Activated T-cell treated with anti-CD3 and anti-CD28 coated beads, Interleukin-2, amount 50 U/mL, for 4 hours (primary cell): Measurements from ENCODE around the gene OTOP3. TPM values are rescaled to one million over a fixed set of nuclear protein-coding genes. Genes with fewer than 3 reads are reported as not detected.
A peak's percentile ranks its signal among the peaks of the same experiment; 100 is the strongest.
"Not testable (repeated sequence)": the region's sequence is repeated elsewhere in the genome, so short reads cannot be mapped to it uniquely, and the experiment has no call there.

ENCODE experiments used
- ATAC-seq, 2 donors: fragments of 200-7000 bp; cut with Tn5 transposase; one replicate each; pipeline ENCODE4 v1.10.0; 2021
- DNase-seq: peaks from one replicate; pipeline ENCODE4 v3.0.0-alpha.2; 2020
- H3K27me3 Mint-ChIP-seq: one replicate; pipeline ENCODE4 v1.8.0; 2021; ENCODE audit warnings: low read depth, mixed read lengths
- H3K36me3 Mint-ChIP-seq: one replicate; pipeline ENCODE4 v1.8.0; 2022; ENCODE audit warnings: mixed read lengths; ENCODE audit not compliant: insufficient read depth
- H3K4me1 Mint-ChIP-seq: one replicate; pipeline ENCODE4 v1.8.0; 2021; ENCODE audit warnings: low read depth, mixed read lengths
- H3K4me3 Mint-ChIP-seq: one replicate; pipeline ENCODE4 v1.8.0; 2021; ENCODE audit warnings: mild to moderate bottlenecking, moderate library complexity, mixed read lengths
- H3K9me3 Mint-ChIP-seq: one replicate; pipeline ENCODE4 v1.8.0; 2021; ENCODE audit warnings: mixed read lengths
- total RNA-seq, 3 donors: library from RNA; stranded (reverse); gene quantifications; one replicate each; pipeline ENCODE4 v1.2.1, GENCODE V29; 2021

OTOP3 gene
- total RNA-seq, 3 donors from 2014 or later, result not detected

- Mint-ChIP-seq H3K9me3 (no peaks in the 10 kb centered on the region), H3K4me1 (peaks cover 8% of the 10 kb centered on the region), H3K27me3 (peaks cover 11% of the 10 kb centered on the region), H3K4me3 (peak overlapping the region; percentile 84), H3K36me3 (no peaks in the 10 kb centered on the region)
- no peak for DNase-seq
- ATAC-seq, result no peak
Observed at GRCh38 chr17:74971069-74971841, 35.6 kb downstream of the OTOP3 start.

GRCh38 chr17:74971842-74972106 is 36.1 kb downstream of the OTOP3 start:
- DNase-seq (no peak), ATAC-seq (no peak)
- peak overlapping the region; percentile 84 for H3K4me3 Mint-ChIP-seq
- peaks cover 8% of the 10 kb centered on the region for H3K4me1 Mint-ChIP-seq
- no peaks in the 10 kb centered on the region for H3K9me3 Mint-ChIP-seq
- no peaks in the 10 kb centered on the region for H3K36me3 Mint-ChIP-seq
- H3K27me3 Mint-ChIP-seq, result peaks cover 11% of the 10 kb centered on the region

GRCh38 chr17:74972107-74972972 is 36.6 kb downstream of the OTOP3 start, which contains the start of gene HID1:
Gene HID1 (minus strand): TSS chr17:74972759. CDS start chr17:74972656, 103 bp downstream.
- peaks cover 8% of the 10 kb centered on the region for H3K4me1 Mint-ChIP-seq
- peak; percentile 91 to 97 for ATAC-seq
- peak within 1 kb of the TSS; percentile 84 for H3K4me3 Mint-ChIP-seq
- peaks cover 11% of the 10 kb centered on the region for H3K27me3 Mint-ChIP-seq
- DNase-seq, result peak; percentile 83
- no peaks in the 10 kb centered on the region for H3K36me3 Mint-ChIP-seq
- no peaks in the 10 kb centered on the region for H3K9me3 Mint-ChIP-seq

GRCh38 chr17:74972973-74973328 is 37.3 kb downstream of the OTOP3 start:
- peaks cover 8% of the 10 kb centered on the region for H3K4me1 Mint-ChIP-seq
- H3K4me3 Mint-ChIP-seq, result peak overlapping the region; percentile 84
- DNase-seq, result no peak
- no peak for ATAC-seq
- H3K36me3 Mint-ChIP-seq, result no peaks in the 10 kb centered on the region
- H3K9me3 Mint-ChIP-seq, result no peaks in the 10 kb centered on the region
- peaks cover 11% of the 10 kb centered on the region for H3K27me3 Mint-ChIP-seq

- ATAC-seq (no peak), DNase-seq (no peak)
- Mint-ChIP-seq H3K27me3 (peaks cover 13% of the 10 kb centered on the region), H3K36me3 (no peaks in the 10 kb centered on the region), H3K4me1 (peaks cover 12% of the 10 kb centered on the region), H3K4me3 (no peak overlapping the region), H3K9me3 (no peaks in the 10 kb centered on the region)
Observed at GRCh38 chr17:74975943-74976342, 40.2 kb downstream of the OTOP3 start.

GRCh38 chr17:74977802-74978201 is 42.1 kb downstream of the OTOP3 start:
- peaks cover 9% of the 10 kb centered on the region for H3K27me3 Mint-ChIP-seq
- no peaks in the 10 kb centered on the region for H3K9me3 Mint-ChIP-seq
- H3K4me3 Mint-ChIP-seq, result no peak overlapping the region
- DNase-seq, result no peak
- H3K36me3 Mint-ChIP-seq, result no peaks in the 10 kb centered on the region
- ATAC-seq, result no peak
- H3K4me1 Mint-ChIP-seq, result peaks cover 17% of the 10 kb centered on the region

- ATAC-seq (no peak), DNase-seq (no peak)
- peaks cover 14% of the 10 kb centered on the region for H3K4me1 Mint-ChIP-seq
- H3K36me3 Mint-ChIP-seq, result no peaks in the 10 kb centered on the region
- no peak overlapping the region for H3K4me3 Mint-ChIP-seq
- H3K9me3 Mint-ChIP-seq, result no peaks in the 10 kb centered on the region
- peaks cover 5% of the 10 kb centered on the region for H3K27me3 Mint-ChIP-seq
Observed at GRCh38 chr17:74978240-74978639, 42.5 kb downstream of the OTOP3 start.

- Mint-ChIP-seq H3K4me3 (no peak overlapping the region), H3K36me3 (no peaks in the 10 kb centered on the region), H3K4me1 (peaks cover 14% of the 10 kb centered on the region), H3K9me3 (no peaks in the 10 kb centered on the region), H3K27me3 (peaks cover 2% of the 10 kb centered on the region)
- ATAC-seq (no peak), DNase-seq (no peak)
Observed at GRCh38 chr17:74979408-74980146, 43.9 kb downstream of the OTOP3 start.

GRCh38 chr17:74981318-74981978 is 45.8 kb downstream of the OTOP3 start:
- no peaks in the 10 kb centered on the region for H3K36me3 Mint-ChIP-seq
- ATAC-seq (no peak), DNase-seq (no peak)

GRCh38 chr17:74981979-74982662 is 46.4 kb downstream of the OTOP3 start:
- Mint-ChIP-seq H3K27me3 (peaks cover 3% of the 10 kb centered on the region), H3K9me3 (no peaks in the 10 kb centered on the region), H3K4me1 (peaks cover 17% of the 10 kb centered on the region), H3K4me3 (peak overlapping the region; percentile 82), H3K36me3 (no peaks in the 10 kb centered on the region)
- DNase-seq, result peak; percentile 59
- peak; percentile 98 for ATAC-seq

More at GRCh38 chr17:74981318-74981978, 45.8 kb downstream of the OTOP3 start:
- H3K9me3 Mint-ChIP-seq, result no peaks in the 10 kb centered on the region
- H3K27me3 Mint-ChIP-seq, result peaks cover 2% of the 10 kb centered on the region
- peaks cover 14% of the 10 kb centered on the region for H3K4me1 Mint-ChIP-seq
- peak overlapping the region; percentile 82 for H3K4me3 Mint-ChIP-seq

GRCh38 chr17:74982663-74983313 is 47.1 kb downstream of the OTOP3 start:
- H3K27me3 Mint-ChIP-seq, ATAC-seq, H3K9me3 Mint-ChIP-seq, DNase-seq, H3K36me3 Mint-ChIP-seq: not testable (repeated sequence)
- Mint-ChIP-seq H3K4me3 (peak overlapping the region; percentile 82), H3K4me1 (peaks cover 20% of the 10 kb centered on the region)

- no peak for ATAC-seq
- H3K4me1 Mint-ChIP-seq, result peaks cover 15% of the 10 kb centered on the region
- no peak for DNase-seq
- no peaks in the 10 kb centered on the region for H3K36me3 Mint-ChIP-seq
- peaks cover 4% of the 10 kb centered on the region for H3K27me3 Mint-ChIP-seq
- H3K9me3 Mint-ChIP-seq, result no peaks in the 10 kb centered on the region
- H3K4me3 Mint-ChIP-seq, result no peak overlapping the region
Observed at GRCh38 chr17:74986206-74986576, 50.5 kb downstream of the OTOP3 start.

- ATAC-seq (peak; percentile 95 to 98), DNase-seq (peak; percentile 91)
- Mint-ChIP-seq H3K36me3 (no peaks in the 10 kb centered on the region), H3K27me3 (peaks cover 4% of the 10 kb centered on the region), H3K4me1 (peaks cover 8% of the 10 kb centered on the region), H3K4me3 (peak within 1 kb of the TSS; percentile 79), H3K9me3 (no peaks in the 10 kb centered on the region)
Observed at GRCh38 chr17:74987418-74987908, 51.8 kb downstream of the OTOP3 start, which contains the start of gene CDR2L. Gene CDR2L (plus strand): TSS chr17:74987632. CDS start chr17:74988044, 412 bp downstream.
